ENCODE measurements around the gene NACC1. TPM values are rescaled to one million over a fixed set of nuclear protein-coding genes. Genes with fewer than 3 reads are reported as not detected.

NACC1 gene
- total and polyA plus RNA-seq, 9 donors: 3.2 to 31.4 (median 17.5) TPM

DNA sequence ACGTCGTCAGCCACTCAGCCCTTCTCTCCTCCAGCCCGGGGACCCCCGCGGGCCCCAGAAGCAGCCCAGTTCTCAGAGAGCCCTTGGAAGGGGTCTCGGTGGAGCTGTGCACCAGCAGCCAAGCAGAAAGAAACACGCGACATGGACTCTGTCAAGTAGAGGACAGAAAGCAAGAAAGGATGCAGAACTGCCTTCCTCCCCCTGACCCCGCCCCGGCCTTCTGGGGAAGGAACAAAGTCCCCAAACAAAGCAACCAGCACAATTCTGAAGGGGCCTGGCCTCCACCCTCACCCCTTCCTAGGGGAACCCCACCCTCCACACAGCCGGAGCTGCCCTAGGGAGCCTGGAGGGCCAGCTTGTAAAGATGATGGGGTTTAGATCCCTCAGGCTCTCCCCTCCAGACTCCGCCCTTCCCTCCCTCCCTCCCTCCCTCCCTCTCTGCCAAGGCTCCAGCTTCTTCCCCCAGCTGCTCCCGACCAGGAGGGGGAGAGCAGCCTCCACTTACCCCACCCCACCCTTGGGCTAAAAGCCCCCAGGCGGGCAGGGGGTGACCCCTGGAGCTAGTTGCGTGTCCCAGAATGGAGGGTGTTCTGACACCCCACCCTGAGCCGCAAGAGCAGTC, 23.2 kb upstream of the NACC1 start:
- TF ChIP-seq EP300 (IDR thresholded peaks at IDR 0.05): no peak
- TF ChIP-seq, protein P1, sequence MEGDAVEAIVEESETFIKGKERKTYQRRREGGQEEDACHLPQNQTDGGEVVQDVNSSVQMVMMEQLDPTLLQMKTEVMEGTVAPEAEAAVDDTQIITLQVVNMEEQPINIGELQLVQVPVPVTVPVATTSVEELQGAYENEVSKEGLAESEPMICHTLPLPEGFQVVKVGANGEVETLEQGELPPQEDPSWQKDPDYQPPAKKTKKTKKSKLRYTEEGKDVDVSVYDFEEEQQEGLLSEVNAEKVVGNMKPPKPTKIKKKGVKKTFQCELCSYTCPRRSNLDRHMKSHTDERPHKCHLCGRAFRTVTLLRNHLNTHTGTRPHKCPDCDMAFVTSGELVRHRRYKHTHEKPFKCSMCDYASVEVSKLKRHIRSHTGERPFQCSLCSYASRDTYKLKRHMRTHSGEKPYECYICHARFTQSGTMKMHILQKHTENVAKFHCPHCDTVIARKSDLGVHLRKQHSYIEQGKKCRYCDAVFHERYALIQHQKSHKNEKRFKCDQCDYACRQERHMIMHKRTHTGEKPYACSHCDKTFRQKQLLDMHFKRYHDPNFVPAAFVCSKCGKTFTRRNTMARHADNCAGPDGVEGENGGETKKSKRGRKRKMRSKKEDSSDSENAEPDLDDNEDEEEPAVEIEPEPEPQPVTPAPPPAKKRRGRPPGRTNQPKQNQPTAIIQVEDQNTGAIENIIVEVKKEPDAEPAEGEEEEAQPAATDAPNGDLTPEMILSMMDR (IDR thresholded peaks at IDR 0.05): no peak
- no peak for TF ChIP-seq POLR2A (IDR thresholded peaks at IDR 0.05)
- DNase-seq: peak in 1 of 5 donors; percentile 36
- peaks cover 27% of the 10 kb centered on the region for H3K4me1 ChIP-seq (ENCODE audit: insufficient read depth)
- H3K27ac ChIP-seq: peak overlapping the region in 1 of 2 donors; percentile 66
- no peaks in the 10 kb centered on the region for H3K9me3 ChIP-seq
- intact Hi-C loops (cut with DNase I): loop anchor here in 2 of 4 donors (2.0 to 5.0 kb wide), 3 partner anchors 57 to 118 kb away; partner anchors contain the start of genes IER2 (in 1 of the 2) and STX10 (in 1 of the 2)
- H3K27me3 ChIP-seq: no peaks in the 10 kb centered on the region
- H3K36me3 ChIP-seq: no peaks in the 10 kb centered on the region
- H3K4me3 ChIP-seq: no peak overlapping the region
- 65 to 73% (median 70%) methylated on average over 15 to 16 of the region's 16 CpGs for WGBS, 3 donors

GRCh38 chr19:13095393-13095784, 22.7 kb upstream of the NACC1 start:
- WGBS, 3 donors: 68 to 71% (median 71%) methylated on average over 22 to 25 of the region's 25 CpGs
- TF ChIP-seq, protein P1 (IDR thresholded peaks at IDR 0.05): no peak
- no peak for TF ChIP-seq EP300 (IDR thresholded peaks at IDR 0.05)
- no peak for TF ChIP-seq POLR2A (IDR thresholded peaks at IDR 0.05)
- Histone ChIP-seq H3K27ac (peak overlapping the region in 1 of 2 donors; percentile 66), H3K9me3 (no peaks in the 10 kb centered on the region), H3K4me3 (no peak overlapping the region), H3K36me3 (no peaks in the 10 kb centered on the region), H3K27me3 (no peaks in the 10 kb centered on the region), H3K4me1 (ENCODE audit: insufficient read depth) (peaks cover 22% of the 10 kb centered on the region)
- DNase-seq: peak in 2 of 5 donors; percentile 49 to 61
- intact Hi-C loops (cut with DNase I): loop anchor here in 2 of 4 donors (2.0 to 5.0 kb wide), 3 partner anchors 57 to 119 kb away; partner anchors contain the start of genes IER2 (in 1 of the 2) and STX10 (in 1 of the 2)

GRCh38 chr19:13095934-13096927, 21.8 kb upstream of the NACC1 start:
- Histone ChIP-seq H3K9me3 (no peaks in the 10 kb centered on the region), H3K27ac (peak overlapping the region; percentile 37 to 66), H3K4me1 (ENCODE audit: insufficient read depth) (peaks cover 14% of the 10 kb centered on the region), H3K36me3 (no peaks in the 10 kb centered on the region), H3K4me3 (no peak overlapping the region), H3K27me3 (no peaks in the 10 kb centered on the region)
- 58 to 67% (median 59%) methylated on average over 42 to 44 of the region's 44 CpGs for WGBS, 3 donors
- DNase-seq: peak in 4 of 5 donors; percentile 56 to 71 (median 57)
- intact Hi-C loops (cut with DNase I): loop anchor here in 2 of 4 donors (2.0 to 5.0 kb wide), 3 partner anchors 56 to 119 kb away; partner anchors contain the start of genes IER2 (in 1 of the 2) and STX10 (in 1 of the 2)
- TF ChIP-seq, protein P1 (IDR thresholded peaks at IDR 0.05): no peak
- TF ChIP-seq POLR2A (IDR thresholded peaks at IDR 0.05) (no peak), EP300 (IDR thresholded peaks at IDR 0.05) (no peak)

DNA sequence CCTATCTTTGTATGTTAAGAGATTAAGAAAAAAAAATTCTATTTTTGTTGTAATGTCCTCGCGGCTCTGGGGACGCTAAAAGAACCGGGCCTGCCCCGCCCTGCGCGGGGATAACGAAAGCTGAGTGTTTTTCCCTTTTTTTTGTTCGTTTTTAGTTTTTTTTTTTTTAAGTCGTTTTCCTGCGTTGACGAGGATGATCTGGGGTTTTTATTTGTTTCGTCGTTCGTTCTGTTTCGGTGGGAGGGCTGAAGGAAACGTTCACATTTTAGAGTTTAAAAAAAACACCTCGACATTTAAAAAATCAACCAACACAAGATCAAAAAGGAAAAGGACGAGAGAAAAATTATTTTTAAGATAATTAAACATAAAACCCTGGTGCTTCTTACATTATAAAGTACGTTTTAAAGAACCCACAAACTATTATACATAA, 21.0 kb upstream of the NACC1 start:
- TF ChIP-seq EP300 (IDR thresholded peaks at IDR 0.05) (no peak), POLR2A (IDR thresholded peaks at IDR 0.05) (no peak)
- TF ChIP-seq, protein P1 (IDR thresholded peaks at IDR 0.05): no peak
- H3K4me1 ChIP-seq (ENCODE audit: insufficient read depth): peaks cover 9% of the 10 kb centered on the region
- H3K9me3 ChIP-seq: no peaks in the 10 kb centered on the region
- H3K27ac ChIP-seq: peak overlapping the region; percentile 26 to 66
- H3K36me3 ChIP-seq: no peaks in the 10 kb centered on the region
- intact Hi-C loops (cut with DNase I): loop anchor here in 1 of 4 donors (5.0 kb wide), 1 partner anchor 55 kb away; the partner anchor contains the start of genes IER2 and STX10
- WGBS, 3 donors: 44 to 65% (median 49%) methylated on average over 20 of the region's 20 CpGs
- no peaks in the 10 kb centered on the region for H3K27me3 ChIP-seq
- no peak for DNase-seq
- peak overlapping the region; percentile 39 for H3K4me3 ChIP-seq

Measured in ovary (tissue), 9 donors.